Measurements from ENCODE around the gene KLK5. TPM values are rescaled to one million over a fixed set of nuclear protein-coding genes. Genes with fewer than 3 reads are reported as not detected.
"Not testable (repeated sequence)": the region's sequence is repeated elsewhere in the genome, so short reads cannot be mapped to it uniquely, and the experiment has no call there.

The KLK5 gene
- total RNA-seq, 4 donors from 2014 or later = not detected

- H3K9me3 ChIP-seq = no peaks in the 10 kb centered on the region
- no peak for DNase-seq
- no peaks in the 10 kb centered on the region for H3K27me3 ChIP-seq
- TF ChIP-seq CTCF (IDR thresholded peaks at IDR 0.05) (no peak), POLR2A (IDR thresholded peaks at IDR 0.05) (no peak)
- no peak overlapping the region for H3K27ac ChIP-seq
- no peaks in the 10 kb centered on the region for H3K4me1 ChIP-seq
- H3K4me3 ChIP-seq = no peak overlapping the region
- no peaks in the 10 kb centered on the region for H3K36me3 ChIP-seq
These were observed 45.8 kb upstream of the KLK5 start for GRCh38 chr19:50998686-50999085.

GRCh38 chr19:50998061-50998460 is 45.2 kb upstream of the KLK5 start:
- Histone ChIP-seq H3K27ac (no peak overlapping the region), H3K4me1 (no peaks in the 10 kb centered on the region), H3K27me3 (no peaks in the 10 kb centered on the region), H3K4me3 (no peak overlapping the region), H3K9me3 (no peaks in the 10 kb centered on the region), H3K36me3 (no peaks in the 10 kb centered on the region)
- TF ChIP-seq POLR2A (IDR thresholded peaks at IDR 0.05) (no peak), CTCF (IDR thresholded peaks at IDR 0.05) (no peak)
- DNase-seq = no peak

GRCh38 chr19:50994129-50994528 is 41.3 kb upstream of the KLK5 start:
- no peaks in the 10 kb centered on the region for H3K4me1 ChIP-seq
- H3K36me3 ChIP-seq = no peaks in the 10 kb centered on the region
- no peak overlapping the region for H3K4me3 ChIP-seq
- H3K27me3 ChIP-seq = no peaks in the 10 kb centered on the region
- DNase-seq = no peak
- H3K9me3 ChIP-seq = no peaks in the 10 kb centered on the region
- TF ChIP-seq POLR2A (IDR thresholded peaks at IDR 0.05) = no peak
- no peak overlapping the region for H3K27ac ChIP-seq

GRCh38 chr19:50992666-50993035 is 39.8 kb upstream of the KLK5 start:
- H3K4me1 ChIP-seq = no peaks in the 10 kb centered on the region
- no peak overlapping the region for H3K4me3 ChIP-seq
- no peak for TF ChIP-seq POLR2A (IDR thresholded peaks at IDR 0.05)
- TF ChIP-seq CTCF (IDR thresholded peaks at IDR 0.05) = no peak
- H3K36me3 ChIP-seq = no peaks in the 10 kb centered on the region
- H3K27ac ChIP-seq = no peak overlapping the region
- DNase-seq = no peak
- H3K9me3 ChIP-seq = no peaks in the 10 kb centered on the region
- H3K27me3 ChIP-seq = no peaks in the 10 kb centered on the region

- H3K9me3 ChIP-seq, H3K4me3 ChIP-seq, DNase-seq, H3K36me3 ChIP-seq, H3K4me1 ChIP-seq, H3K27me3 ChIP-seq, H3K27ac ChIP-seq: not testable (repeated sequence)
These were observed 31.6 kb upstream of the KLK5 start for GRCh38 chr19:50984416-50984815.

- H3K9me3 ChIP-seq = no peaks in the 10 kb centered on the region
- no peaks in the 10 kb centered on the region for H3K4me1 ChIP-seq
- H3K36me3 ChIP-seq = no peaks in the 10 kb centered on the region
- no peaks in the 10 kb centered on the region for H3K27me3 ChIP-seq
- no peak within 1 kb of the TSS for H3K27ac ChIP-seq
- no peak within 1 kb of the TSS for H3K4me3 ChIP-seq
- DNase-seq = no peak
- TF ChIP-seq POLR2A (IDR thresholded peaks at IDR 0.05) (no peak), CTCF (IDR thresholded peaks at IDR 0.05) (no peak)
These were observed 30.9 kb upstream of the KLK5 start, which contains the start of gene KLK7 for GRCh38 chr19:50983625-50984292. TSS of gene KLK7 (minus strand) at chr19:50983917. CDS start at chr19:50982399, 1,518 bp downstream.

GRCh38 chr19:50982186-50982585 is 29.3 kb upstream of the KLK5 start:
- no peak overlapping the region for H3K27ac ChIP-seq
- DNase-seq = no peak
- no peaks in the 10 kb centered on the region for H3K27me3 ChIP-seq
- TF ChIP-seq CTCF (IDR thresholded peaks at IDR 0.05) = no peak
- no peak for TF ChIP-seq POLR2A (IDR thresholded peaks at IDR 0.05)
- no peaks in the 10 kb centered on the region for H3K36me3 ChIP-seq
- no peak overlapping the region for H3K4me3 ChIP-seq
- H3K9me3 ChIP-seq = no peaks in the 10 kb centered on the region
- no peaks in the 10 kb centered on the region for H3K4me1 ChIP-seq

Data from Peyer's patch (tissue), 4 donors.